GM18520 (cell line): Measurements from ENCODE around the gene VCY.
"Not testable (repeated sequence)": the region's sequence is repeated elsewhere in the genome, so short reads cannot be mapped to it uniquely, and the experiment has no call there.

Experiments used
- ATAC-seq: cut with Tn5 transposase; IDR thresholded peaks from one replicate; pipeline ENCODE4 v1.9.1; 2021; ENCODE audit not compliant: unreplicated experiment

The VCY gene

GRCh38 chrY:13986373-13986772 lies at the start of gene VCY:
Gene VCY, minus strand, starts transcription at chrY:13986473. Its CDS starts 33 bp downstream, at chrY:13986440.
- ATAC-seq, result not testable (repeated sequence)

DNA sequence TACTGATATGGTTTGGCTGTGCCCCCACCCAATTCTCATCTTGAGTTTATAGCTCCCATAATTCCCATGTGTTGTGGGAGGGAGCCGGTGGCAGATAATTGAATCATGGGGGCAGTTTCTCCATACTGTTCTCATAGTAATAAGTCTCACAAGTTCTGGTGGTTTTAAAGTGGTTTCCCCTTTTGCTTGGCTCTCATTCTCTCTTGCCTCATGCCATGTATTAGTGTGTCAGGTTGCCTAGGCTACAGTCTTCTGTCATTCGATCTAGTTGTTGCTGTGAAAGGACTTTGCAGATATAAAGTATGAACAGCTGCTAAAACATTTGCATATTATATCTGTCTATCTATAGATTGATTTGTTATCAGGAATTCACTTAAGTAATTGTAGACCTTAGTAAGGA lies 44.1 kb upstream of the VCY start:
- not testable (repeated sequence) for ATAC-seq

GRCh38 chrY:14011916-14012315 lies 25.6 kb upstream of the VCY start:
- not testable (repeated sequence) for ATAC-seq

- ATAC-seq, result not testable (repeated sequence)
These were observed 43.9 kb downstream of the VCY start for GRCh38 chrY:13942406-13942805.
